ENCODE measurements around the gene MOV10L1.

MOV10L1 gene

DNA sequence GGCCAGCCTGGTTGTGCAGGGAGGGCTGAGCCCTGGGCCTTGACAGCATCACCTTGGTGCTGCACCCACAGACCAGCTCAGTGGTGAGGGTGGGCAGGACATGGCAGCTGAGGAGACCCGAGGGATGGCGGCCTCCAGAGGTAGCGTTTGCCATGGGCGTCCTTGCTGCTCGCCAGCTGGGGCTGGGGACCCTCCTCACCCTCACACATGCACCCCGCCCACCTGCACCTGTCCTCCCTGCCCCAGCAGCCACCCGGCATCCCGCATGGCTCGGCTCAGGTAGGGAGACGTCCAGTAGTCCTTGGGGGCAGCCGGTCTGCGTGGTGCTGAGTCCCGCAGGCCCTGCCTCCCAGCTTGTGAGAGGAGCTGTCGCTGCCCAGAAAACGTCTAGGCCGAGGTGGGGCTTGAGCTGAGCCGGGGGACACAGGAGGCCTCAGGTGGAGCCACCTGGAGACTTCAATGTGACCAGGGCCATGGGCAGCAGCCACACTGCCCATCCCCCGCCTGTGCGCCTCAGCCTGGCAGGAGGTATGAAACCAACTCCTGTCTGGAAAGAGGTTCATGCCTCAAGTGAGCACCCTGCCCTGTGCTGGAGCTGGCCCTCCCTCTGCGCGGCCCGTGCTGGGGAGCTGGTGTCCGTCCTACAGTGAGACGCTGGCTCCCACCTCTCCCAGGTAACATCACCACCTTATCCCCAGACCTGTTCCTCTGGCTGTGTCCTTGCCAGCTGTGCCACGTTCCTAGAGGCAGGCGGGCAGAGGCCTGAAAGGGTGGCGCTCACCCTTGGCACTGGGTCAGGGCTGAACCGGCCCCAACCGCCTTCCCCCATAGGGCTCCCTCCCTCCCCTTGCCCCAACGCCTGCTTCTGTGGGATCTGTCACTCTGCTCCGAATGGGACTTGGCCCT is 92.6 kb downstream of the MOV10L1 start:
- H3K4me3 Mint-ChIP-seq: no peak overlapping the region
- no peak overlapping the region for H3K27ac Mint-ChIP-seq
- no peak for DNase-seq
- no peaks in the 10 kb centered on the region for H3K9me3 Mint-ChIP-seq
- peaks cover 8% of the 10 kb centered on the region for H3K36me3 Mint-ChIP-seq (ENCODE audit: low read depth)
- peaks cover 15% of the 10 kb centered on the region for H3K4me1 Mint-ChIP-seq (ENCODE audit: low read depth)
- H3K27me3 Mint-ChIP-seq: peaks cover 10% of the 10 kb centered on the region

GRCh38 chr22:50183141-50183971 is 93.5 kb downstream of the MOV10L1 start:
- DNase-seq: no peak
- Mint-ChIP-seq H3K9me3 (no peaks in the 10 kb centered on the region), H3K27me3 (peaks cover 7% of the 10 kb centered on the region), H3K27ac (no peak overlapping the region), H3K4me1 (ENCODE audit: low read depth) (peaks cover 22% of the 10 kb centered on the region), H3K4me3 (no peak overlapping the region), H3K36me3 (ENCODE audit: low read depth) (peaks cover 13% of the 10 kb centered on the region)

- no peak for DNase-seq
- H3K27me3 Mint-ChIP-seq: peaks cover 7% of the 10 kb centered on the region
- peaks cover 31% of the 10 kb centered on the region for H3K4me1 Mint-ChIP-seq (ENCODE audit: low read depth)
- H3K27ac Mint-ChIP-seq: no peak overlapping the region
- H3K9me3 Mint-ChIP-seq: no peaks in the 10 kb centered on the region
- peak overlapping the region; percentile 76 for H3K4me3 Mint-ChIP-seq
- H3K36me3 Mint-ChIP-seq (ENCODE audit: low read depth): peaks cover 18% of the 10 kb centered on the region
Observed at GRCh38 chr22:50184004-50184901, 94.4 kb downstream of the MOV10L1 start.

- Mint-ChIP-seq H3K4me1 (ENCODE audit: low read depth) (peaks cover 34% of the 10 kb centered on the region), H3K27ac (no peak overlapping the region), H3K4me3 (peak overlapping the region; percentile 80), H3K36me3 (ENCODE audit: low read depth) (peaks cover 22% of the 10 kb centered on the region), H3K27me3 (peaks cover 2% of the 10 kb centered on the region), H3K9me3 (no peaks in the 10 kb centered on the region)
- no peak for DNase-seq
Observed at GRCh38 chr22:50184902-50185374, 95.1 kb downstream of the MOV10L1 start.

DNA sequence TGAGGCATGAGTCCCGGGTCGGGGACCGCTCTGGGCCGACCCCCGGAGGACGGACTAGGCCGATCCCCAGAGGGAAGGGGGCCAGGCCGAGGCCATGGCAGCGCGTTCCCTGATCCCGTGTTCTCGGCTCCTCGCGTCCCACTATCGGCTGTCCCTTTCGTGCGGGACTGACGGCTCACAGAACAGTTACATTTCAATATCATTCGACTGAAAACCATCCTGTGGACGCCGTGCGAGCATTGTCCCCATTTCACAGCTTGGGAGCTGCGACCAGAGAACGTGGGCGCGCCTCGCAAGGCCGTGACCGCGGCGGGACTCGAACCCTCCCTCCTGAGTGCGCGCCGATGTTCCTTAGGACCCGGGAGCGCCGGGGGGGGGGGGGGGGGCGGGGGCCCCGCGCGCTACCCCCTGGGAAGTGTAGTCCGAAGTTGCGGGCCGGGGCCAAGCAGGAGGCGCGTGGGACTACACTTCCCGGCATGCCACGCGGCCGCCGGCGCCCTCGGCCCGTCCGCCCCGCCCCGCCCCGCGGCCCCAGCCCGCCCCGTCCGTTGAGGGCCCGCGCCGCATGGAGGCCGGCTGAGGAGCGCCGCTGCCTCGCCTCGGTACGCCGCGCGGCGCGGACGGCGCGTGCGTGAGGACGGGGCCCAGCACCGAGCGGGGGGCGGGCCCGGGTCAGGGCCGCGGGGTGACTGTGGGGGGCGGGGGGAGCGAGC is 95.7 kb downstream of the MOV10L1 start, which contains the start of gene TRABD:
Gene TRABD, plus strand, starts transcription at position 539 of the 713 bp plus-strand sequence. CDS start 7,148 bp downstream, outside the sequence.
- Mint-ChIP-seq H3K27ac (peak within 1 kb of the TSS; percentile 91), H3K4me3 (peak within 1 kb of the TSS; percentile 93), H3K27me3 (peaks cover 2% of the 10 kb centered on the region), H3K36me3 (ENCODE audit: low read depth) (peaks cover 23% of the 10 kb centered on the region), H3K9me3 (no peaks in the 10 kb centered on the region), H3K4me1 (ENCODE audit: low read depth) (peaks cover 35% of the 10 kb centered on the region)
- peak; percentile 91 for DNase-seq

- no peak for DNase-seq
- H3K27me3 Mint-ChIP-seq: peaks cover 2% of the 10 kb centered on the region
- no peaks in the 10 kb centered on the region for H3K9me3 Mint-ChIP-seq
- H3K27ac Mint-ChIP-seq: peak overlapping the region; percentile 91
- H3K4me1 Mint-ChIP-seq (ENCODE audit: low read depth): peaks cover 39% of the 10 kb centered on the region
- H3K36me3 Mint-ChIP-seq (ENCODE audit: low read depth): peaks cover 26% of the 10 kb centered on the region
- peak overlapping the region; percentile 93 for H3K4me3 Mint-ChIP-seq
Observed at GRCh38 chr22:50186181-50186714, 96.4 kb downstream of the MOV10L1 start.

GRCh38 chr22:50186761-50187523 is 97.1 kb downstream of the MOV10L1 start:
- H3K27ac Mint-ChIP-seq: peak overlapping the region; percentile 91
- no peak for DNase-seq
- peak overlapping the region; percentile 93 for H3K4me3 Mint-ChIP-seq
- peaks cover 33% of the 10 kb centered on the region for H3K36me3 Mint-ChIP-seq (ENCODE audit: low read depth)
- peaks cover 46% of the 10 kb centered on the region for H3K4me1 Mint-ChIP-seq (ENCODE audit: low read depth)
- no peaks in the 10 kb centered on the region for H3K9me3 Mint-ChIP-seq
- peaks cover 2% of the 10 kb centered on the region for H3K27me3 Mint-ChIP-seq

- H3K4me1 Mint-ChIP-seq (ENCODE audit: low read depth): peaks cover 58% of the 10 kb centered on the region
- peak overlapping the region; percentile 93 for H3K4me3 Mint-ChIP-seq
- peaks cover 2% of the 10 kb centered on the region for H3K27me3 Mint-ChIP-seq
- no peak for DNase-seq
- H3K36me3 Mint-ChIP-seq (ENCODE audit: low read depth): peaks cover 46% of the 10 kb centered on the region
- peak overlapping the region; percentile 79 for H3K27ac Mint-ChIP-seq
- no peaks in the 10 kb centered on the region for H3K9me3 Mint-ChIP-seq
Observed at GRCh38 chr22:50188356-50188755, 98.5 kb downstream of the MOV10L1 start.

DNA sequence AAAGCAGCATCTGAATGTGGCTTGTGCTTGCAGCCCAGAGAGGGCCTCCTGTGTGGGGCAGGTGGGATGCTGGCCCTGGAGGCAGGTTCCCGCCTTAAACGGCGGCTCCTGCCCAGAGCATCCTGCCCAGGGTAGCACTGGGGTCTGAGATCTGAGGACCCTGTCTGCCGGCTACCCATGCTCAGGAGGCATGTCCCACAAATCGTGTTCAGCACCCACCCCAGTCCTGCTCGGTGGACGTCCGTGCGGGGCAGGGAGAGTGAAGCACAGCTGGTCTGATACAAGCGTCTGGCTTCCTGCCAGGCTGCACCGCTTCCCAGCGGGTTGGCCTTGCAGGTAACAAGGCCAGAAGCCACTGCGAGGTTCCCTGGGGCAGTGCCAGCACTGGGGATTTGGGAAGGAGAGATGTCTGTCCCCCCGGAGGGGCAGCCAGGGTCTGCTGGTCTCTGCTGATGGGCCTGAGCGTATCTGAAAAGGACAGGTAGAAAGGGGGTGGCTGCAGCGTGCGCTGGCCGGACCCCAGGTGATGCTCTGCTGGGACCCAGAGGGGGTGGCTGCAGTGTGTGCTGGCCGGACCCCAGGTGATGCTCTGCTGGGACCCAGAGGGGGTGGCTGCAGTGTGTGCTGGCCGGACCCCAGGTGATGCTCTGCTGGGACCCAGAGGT is 99.5 kb downstream of the MOV10L1 start:
- H3K27ac Mint-ChIP-seq: peak overlapping the region; percentile 96
- H3K36me3 Mint-ChIP-seq (ENCODE audit: low read depth): peaks cover 56% of the 10 kb centered on the region
- H3K27me3 Mint-ChIP-seq: peaks cover 2% of the 10 kb centered on the region
- peak overlapping the region; percentile 88 for H3K4me3 Mint-ChIP-seq
- H3K9me3 Mint-ChIP-seq: no peaks in the 10 kb centered on the region
- DNase-seq: no peak
- peaks cover 58% of the 10 kb centered on the region for H3K4me1 Mint-ChIP-seq (ENCODE audit: low read depth)

DNA sequence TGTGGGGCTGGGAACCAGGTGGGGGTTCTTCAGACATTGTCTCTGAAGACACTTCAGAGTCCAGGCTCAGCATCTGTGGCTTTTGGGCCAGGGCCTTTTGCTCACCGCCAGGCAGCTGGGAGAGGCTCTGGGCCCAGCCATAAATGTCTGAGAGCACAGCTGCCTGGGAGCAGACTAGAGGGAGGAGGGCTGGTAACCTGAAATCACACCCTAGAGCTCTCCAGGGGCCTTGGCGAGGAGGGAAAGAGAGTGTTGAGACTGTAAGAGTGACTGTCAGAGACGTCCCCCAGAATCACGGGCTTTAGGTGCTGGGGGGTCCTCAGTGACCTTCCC is 100.0 kb downstream of the MOV10L1 start:
- H3K27ac Mint-ChIP-seq: peak overlapping the region; percentile 96
- H3K4me1 Mint-ChIP-seq (ENCODE audit: low read depth): peaks cover 55% of the 10 kb centered on the region
- peak overlapping the region; percentile 88 for H3K4me3 Mint-ChIP-seq
- DNase-seq: no peak
- peaks cover 59% of the 10 kb centered on the region for H3K36me3 Mint-ChIP-seq (ENCODE audit: low read depth)
- no peaks in the 10 kb centered on the region for H3K9me3 Mint-ChIP-seq
- no peaks in the 10 kb centered on the region for H3K27me3 Mint-ChIP-seq

GRCh38 chr22:50190182-50190940 is 100.6 kb downstream of the MOV10L1 start:
- Mint-ChIP-seq H3K4me3 (peak overlapping the region; percentile 88), H3K36me3 (ENCODE audit: low read depth) (peaks cover 65% of the 10 kb centered on the region), H3K4me1 (ENCODE audit: low read depth) (peaks cover 54% of the 10 kb centered on the region), H3K27me3 (no peaks in the 10 kb centered on the region), H3K9me3 (no peaks in the 10 kb centered on the region), H3K27ac (peak overlapping the region; percentile 96)
- peak; percentile 89 for DNase-seq

All from activated T-cell treated with anti-CD3 and anti-CD28 coated beads, Interleukin-2, amount 50 U/mL, for 24 hours (primary cell).